Endothelial cell of hepatic sinusoid (primary cell): Measurements from ENCODE around the gene OTX1.

Experiments
- in situ Hi-C: cut with HindIII; loops from 2 replicates; pipeline ENCODE4 v1.10.0; 2017; ENCODE audit warnings: low sequenced_read_pairs

The OTX1 gene

GRCh38 chr2:63046961-63047320 is 3.7 kb upstream of the OTX1 start:
- in situ Hi-C loops: no loop called here

GRCh38 chr2:63047321-63048279 is 3.0 kb upstream of the OTX1 start:
- in situ Hi-C loops: no loop called here

GRCh38 chr2:63048367-63049171 is 2.1 kb upstream of the OTX1 start:
- in situ Hi-C loops: no loop called here

- in situ Hi-C loops: no loop called here
These were observed 1.2 kb upstream of the OTX1 start for GRCh38 chr2:63049211-63049969.

DNA sequence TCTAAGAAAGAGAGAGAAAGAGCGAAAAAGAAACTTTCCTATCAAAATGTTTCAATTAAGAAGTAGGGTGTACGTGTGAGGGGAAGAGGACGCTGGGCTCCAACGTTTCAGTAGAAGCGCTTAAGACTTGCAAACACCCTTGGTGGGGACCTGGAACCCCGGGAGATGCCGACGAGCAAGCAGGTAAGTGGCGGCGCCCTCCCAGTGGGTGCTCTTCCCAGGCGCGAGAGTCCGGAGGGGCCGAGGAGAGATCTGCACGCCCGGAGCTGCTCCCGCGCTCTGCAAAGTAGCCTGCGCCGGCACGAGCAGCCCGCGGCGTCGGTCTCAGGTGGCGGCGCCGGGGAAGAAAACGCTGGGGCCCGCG is 678 bp upstream of the OTX1 start:
- in situ Hi-C loops: no loop called here

- in situ Hi-C loops: no loop called here
These were observed 588 bp downstream of the OTX1 start for GRCh38 chr2:63051042-63051794.

DNA sequence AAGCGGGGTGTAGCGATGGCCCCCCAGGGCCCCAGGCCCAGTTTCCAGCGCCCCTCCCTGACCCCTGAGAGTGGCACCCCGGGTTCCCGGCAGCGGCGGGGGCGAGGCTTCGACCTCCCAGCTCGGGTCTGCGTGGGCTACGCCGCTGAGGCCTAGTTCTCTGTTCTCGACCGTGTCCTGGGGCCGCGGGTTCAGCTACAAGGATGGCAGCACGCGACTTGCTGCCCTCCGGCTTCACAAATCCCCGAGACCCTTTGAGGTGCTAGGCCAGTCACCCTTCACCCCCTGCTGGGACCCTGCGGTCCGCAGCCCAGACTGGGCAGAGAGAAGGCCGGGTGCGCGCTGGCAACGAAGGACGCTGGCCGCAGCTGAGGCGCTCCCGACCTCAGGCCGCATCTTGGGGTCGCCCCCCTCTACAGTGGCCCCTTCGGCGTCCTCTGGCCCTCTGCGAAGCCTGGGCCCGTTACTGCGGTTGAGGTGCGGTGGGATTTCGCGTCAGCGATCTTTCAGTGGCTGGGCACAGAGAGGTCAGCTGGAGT is 1.2 kb downstream of the OTX1 start:
- in situ Hi-C loops: no loop called here

GRCh38 chr2:63052411-63053080 is 1.9 kb downstream of the OTX1 start:
- in situ Hi-C loops: no loop called here

DNA sequence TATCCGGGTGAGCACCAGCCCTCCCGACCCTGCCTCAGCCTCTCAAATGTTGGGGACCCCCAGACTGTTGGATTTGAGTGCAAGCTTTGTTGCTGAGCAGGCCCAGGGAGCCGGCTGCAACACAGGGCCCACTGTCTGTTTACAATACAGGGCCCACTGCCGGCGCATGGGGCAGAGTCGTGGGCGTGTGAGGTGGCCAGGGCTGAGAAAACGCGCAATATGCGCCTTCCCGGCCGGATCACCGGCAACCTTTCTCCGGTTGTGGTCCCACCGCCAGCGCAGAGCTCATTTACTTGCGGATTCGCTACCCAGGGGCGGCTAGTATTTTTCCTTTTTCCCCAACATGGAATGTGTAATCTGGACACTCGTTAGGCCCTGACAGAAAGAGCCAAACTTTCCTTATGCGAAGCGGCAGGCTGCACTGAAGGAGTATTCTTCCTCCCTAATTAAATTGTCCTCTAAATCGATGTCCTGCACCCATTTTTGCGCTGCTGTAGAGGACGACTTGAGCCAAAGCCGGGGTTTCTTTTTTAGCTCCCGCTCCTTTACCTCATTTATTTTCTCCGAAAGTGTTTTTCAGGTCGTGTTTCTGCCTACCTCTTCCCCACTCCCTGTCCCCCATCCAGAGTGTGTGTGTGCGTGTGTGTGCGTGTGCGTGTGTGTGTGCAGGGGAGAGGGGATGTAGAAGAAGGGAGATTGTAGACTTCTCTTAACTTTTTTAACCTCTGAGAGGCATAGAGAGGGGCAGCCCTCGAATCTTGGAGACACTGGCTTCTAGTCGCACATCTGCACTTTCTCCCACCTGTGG is 2.7 kb downstream of the OTX1 start:
- in situ Hi-C loops: no loop called here

DNA sequence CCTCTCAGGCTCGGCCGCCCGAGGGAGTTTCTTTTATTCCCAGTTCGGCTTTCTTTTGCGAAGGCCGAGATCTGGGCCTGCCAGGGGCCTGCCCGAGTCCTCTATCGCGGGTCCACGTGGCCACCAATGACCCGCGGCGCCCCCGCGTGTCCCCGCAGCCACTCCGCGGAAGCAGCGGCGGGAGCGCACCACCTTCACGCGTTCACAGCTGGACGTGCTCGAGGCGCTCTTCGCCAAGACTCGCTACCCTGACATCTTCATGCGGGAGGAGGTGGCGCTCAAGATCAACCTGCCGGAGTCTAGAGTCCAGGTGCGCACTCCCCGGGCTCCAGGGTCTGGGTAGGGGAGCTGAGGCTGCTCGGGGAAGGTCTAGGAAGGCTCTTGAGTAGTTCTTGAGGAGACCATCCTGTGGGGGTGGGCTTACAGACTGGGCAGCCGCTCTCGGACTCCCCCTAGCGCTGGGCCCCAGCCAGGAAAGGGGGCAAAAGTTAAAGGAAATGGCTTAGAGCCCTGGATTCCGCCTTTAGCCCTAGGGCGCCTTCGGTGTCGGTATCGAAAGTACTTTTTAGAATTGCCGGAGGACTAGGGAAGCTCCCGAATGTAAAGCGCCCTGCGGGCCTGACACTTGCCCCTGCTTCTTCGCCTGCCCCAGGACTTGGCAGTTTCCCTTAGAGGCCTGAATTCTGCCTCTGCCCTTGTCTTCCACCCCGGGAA is 3.4 kb downstream of the OTX1 start:
- in situ Hi-C loops: no loop called here

DNA sequence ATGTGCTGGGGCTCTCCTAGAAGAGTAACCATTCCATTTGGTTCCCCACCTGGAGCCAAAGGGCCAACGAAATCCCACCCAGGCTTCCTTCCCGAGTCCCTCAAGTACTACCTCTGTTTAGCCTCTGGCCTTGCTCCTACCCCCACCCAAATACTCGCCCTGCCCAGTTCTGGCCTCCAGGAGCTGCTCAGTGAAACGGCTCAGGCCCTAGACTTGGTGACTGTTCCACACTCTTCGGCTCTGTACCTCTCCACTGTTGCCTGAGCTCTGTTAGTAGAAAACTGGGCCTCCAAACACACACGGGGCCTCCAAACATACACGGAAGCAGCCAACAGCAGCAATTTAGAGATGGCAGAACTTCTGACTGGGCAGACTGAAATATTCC is 4.2 kb downstream of the OTX1 start:
- in situ Hi-C loops: no loop called here

GRCh38 chr2:63055226-63056106 is 4.8 kb downstream of the OTX1 start:
- in situ Hi-C loops: no loop called here

DNA sequence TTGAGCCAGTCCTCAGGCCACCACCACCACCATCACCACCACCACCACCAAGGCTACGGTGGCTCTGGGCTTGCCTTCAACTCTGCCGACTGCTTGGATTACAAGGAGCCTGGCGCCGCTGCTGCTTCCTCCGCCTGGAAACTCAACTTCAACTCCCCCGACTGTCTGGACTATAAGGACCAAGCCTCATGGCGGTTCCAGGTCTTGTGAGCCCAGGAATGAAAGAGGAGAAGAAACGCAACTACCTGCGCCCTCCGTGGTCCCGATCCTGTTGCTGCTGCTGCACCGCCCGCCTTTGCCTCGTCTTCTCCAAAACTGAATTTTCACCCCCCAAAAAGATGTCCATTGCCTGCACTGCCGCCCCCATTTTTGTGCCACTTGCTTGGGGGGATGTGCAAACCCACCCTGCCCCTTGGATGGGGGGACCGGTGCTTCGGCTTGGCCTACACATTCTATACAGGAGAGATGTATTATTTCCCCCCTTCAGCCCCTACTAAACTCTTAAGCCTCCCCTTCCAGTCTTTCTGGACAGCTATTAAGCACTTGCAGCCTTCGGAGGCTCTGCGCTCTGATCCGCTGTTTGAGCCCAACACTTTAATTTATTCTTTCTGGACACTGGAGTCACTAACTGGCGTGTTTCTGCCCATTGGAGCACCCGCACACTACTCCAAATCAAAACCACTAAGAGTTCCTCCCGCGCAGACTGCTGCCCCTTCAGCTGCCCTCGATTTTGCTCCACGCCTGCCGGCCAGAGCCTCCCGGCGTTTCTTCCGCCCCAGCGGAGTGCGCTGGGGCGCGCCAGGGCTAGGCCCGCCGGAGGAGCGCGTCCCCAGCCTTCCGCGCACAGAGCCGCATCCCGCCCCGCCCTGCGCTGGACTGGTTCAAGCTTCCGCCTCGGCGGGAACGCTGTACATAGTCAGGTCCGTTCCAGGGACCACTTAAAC is 5.7 kb downstream of the OTX1 start:
- in situ Hi-C loops: no loop called here

GRCh38 chr2:63057249-63058143 is 6.9 kb downstream of the OTX1 start:
- in situ Hi-C loops: no loop called here
